Suprapubic skin (tissue), 3 donors: ENCODE results near the gene PODXL.

Experiments
- EP300 ChIP-seq: sonication (generic); formaldehyde crosslinking; IDR thresholded peaks from one replicate; pipeline ENCODE4 v1.6.1; 2017; ENCODE audit warnings: antibody characterized with exemption
- TF ChIP-seq, protein P1 (sequence below), 2 donors: fragments of 200-600 bp in 1 of 2; fragments of 450-650 bp in 1 of 2; sonication (generic) in 1 of 2; IDR thresholded peaks; one replicate each; pipeline ENCODE4 v1.5.1; 2016 to 2019; ENCODE audit warnings: antibody characterized with exemption in 2 of 2, mild to moderate bottlenecking in 1 of 2, moderate library complexity in 1 of 2

DNA sequence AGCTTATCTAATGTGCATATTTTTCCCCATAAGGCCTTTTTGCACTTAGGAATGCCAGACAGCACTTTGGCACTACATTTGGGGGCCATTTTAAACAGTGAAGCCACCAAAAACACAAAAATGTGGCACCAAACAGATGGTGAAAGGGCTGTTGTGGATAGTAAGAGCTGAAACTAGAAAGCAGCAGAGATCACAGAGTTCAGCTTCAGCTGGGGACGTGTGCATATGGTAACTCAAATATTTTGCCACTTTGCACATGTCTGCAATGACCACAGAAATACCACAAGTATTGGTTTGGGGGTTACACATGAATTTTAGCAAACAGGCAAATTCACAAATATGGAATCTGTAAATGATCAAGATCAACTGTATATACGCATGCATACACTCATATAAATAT is 72.8 kb downstream of the PODXL start:
- no peak for TF ChIP-seq EP300
- TF ChIP-seq, protein P1, sequence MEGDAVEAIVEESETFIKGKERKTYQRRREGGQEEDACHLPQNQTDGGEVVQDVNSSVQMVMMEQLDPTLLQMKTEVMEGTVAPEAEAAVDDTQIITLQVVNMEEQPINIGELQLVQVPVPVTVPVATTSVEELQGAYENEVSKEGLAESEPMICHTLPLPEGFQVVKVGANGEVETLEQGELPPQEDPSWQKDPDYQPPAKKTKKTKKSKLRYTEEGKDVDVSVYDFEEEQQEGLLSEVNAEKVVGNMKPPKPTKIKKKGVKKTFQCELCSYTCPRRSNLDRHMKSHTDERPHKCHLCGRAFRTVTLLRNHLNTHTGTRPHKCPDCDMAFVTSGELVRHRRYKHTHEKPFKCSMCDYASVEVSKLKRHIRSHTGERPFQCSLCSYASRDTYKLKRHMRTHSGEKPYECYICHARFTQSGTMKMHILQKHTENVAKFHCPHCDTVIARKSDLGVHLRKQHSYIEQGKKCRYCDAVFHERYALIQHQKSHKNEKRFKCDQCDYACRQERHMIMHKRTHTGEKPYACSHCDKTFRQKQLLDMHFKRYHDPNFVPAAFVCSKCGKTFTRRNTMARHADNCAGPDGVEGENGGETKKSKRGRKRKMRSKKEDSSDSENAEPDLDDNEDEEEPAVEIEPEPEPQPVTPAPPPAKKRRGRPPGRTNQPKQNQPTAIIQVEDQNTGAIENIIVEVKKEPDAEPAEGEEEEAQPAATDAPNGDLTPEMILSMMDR (IDR thresholded peaks at IDR 0.05): no peak
